Right ventricle myocardium superior (tissue), 1 donor: ENCODE results near the gene ITPKC. TPM values are rescaled to one million over a fixed set of nuclear protein-coding genes. Genes with fewer than 3 reads are reported as not detected.
A peak's percentile ranks its signal among the peaks of the same experiment; 100 is the strongest.
"Not testable (repeated sequence)": the region's sequence is repeated elsewhere in the genome, so short reads cannot be mapped to it uniquely, and the experiment has no call there.

Source experiments
- ATAC-seq: fragments of 200-7000 bp; cut with Tn5 transposase; one replicate; pipeline ENCODE4 v1.9.1; 2020; ENCODE audit warnings: mild to moderate bottlenecking; ENCODE audit not compliant: poor library complexity
- DNase-seq: peaks from one replicate; pipeline ENCODE4 v3.0.0-alpha.2; 2020
- intact Hi-C: fragments of 100-400 bp; cut with DNase I; formaldehyde crosslinking; loops from one replicate; pipeline ENCODE4 v1.11.2; 2022
- total RNA-seq: library from RNA; stranded (reverse); fragmentation: NEBNext Ultra II Directional; extraction: Animal tissue kit (Norgen Biotek cat#: 25700); gene quantifications from one replicate; pipeline ENCODE4 v1.2.1, GENCODE V29; 2021
- donor health status: DM: no; HTN: yes; CAD: no; lungs with severe emphysema.

Gene ITPKC
- total RNA-seq, 1 donor from 2014 or later: 14.7 TPM

- intact Hi-C loops: no loop called here
- ATAC-seq (peak; percentile 76), DNase-seq (no peak)
Measured at GRCh38 chr19:40705950-40706619, 10.8 kb upstream of the ITPKC start.

GRCh38 chr19:40707615-40708014, 9.3 kb upstream of the ITPKC start:
- no peak for ATAC-seq
- intact Hi-C loops: no loop called here
- DNase-seq: no peak

GRCh38 chr19:40709817-40710216, 7.1 kb upstream of the ITPKC start:
- intact Hi-C loops: no loop called here
- DNase-seq: no peak
- no peak for ATAC-seq

- ATAC-seq (no peak), DNase-seq (no peak)
- intact Hi-C loops: no loop called here
Measured at GRCh38 chr19:40713939-40714338, 3.0 kb upstream of the ITPKC start.

- intact Hi-C loops: no loop called here
- DNase-seq (peak; percentile 97), ATAC-seq (peak; percentile 80)
Measured at GRCh38 chr19:40714441-40715299, 2.2 kb upstream of the ITPKC start.

- DNase-seq (peak; percentile 65), ATAC-seq (no peak)
- intact Hi-C loops: no loop called here
Measured at GRCh38 chr19:40716031-40716481, 856 bp upstream of the ITPKC start.

- intact Hi-C loops: no loop called here
- ATAC-seq: no peak
- no peak for DNase-seq
Measured at GRCh38 chr19:40717325-40717879, 490 bp downstream of the ITPKC start.

- ATAC-seq (no peak), DNase-seq (peak; percentile 66)
- intact Hi-C loops: no loop called here
Measured at GRCh38 chr19:40717880-40718773, 1.2 kb downstream of the ITPKC start.

GRCh38 chr19:40718774-40719391, 2.0 kb downstream of the ITPKC start:
- DNase-seq (peak; percentile 72), ATAC-seq (no peak)
- intact Hi-C loops: no loop called here

GRCh38 chr19:40719414-40719894, 2.5 kb downstream of the ITPKC start:
- no peak for ATAC-seq
- intact Hi-C loops: no loop called here

GRCh38 chr19:40721140-40721486, 4.2 kb downstream of the ITPKC start:
- intact Hi-C loops: no loop called here
- DNase-seq: no peak
- ATAC-seq: no peak

More at GRCh38 chr19:40719414-40719894, 2.5 kb downstream of the ITPKC start:
- no peak for DNase-seq

GRCh38 chr19:40721936-40722661, 5.2 kb downstream of the ITPKC start:
- intact Hi-C loops: no loop called here
- DNase-seq (no peak), ATAC-seq (no peak)

GRCh38 chr19:40723661-40724254, 6.8 kb downstream of the ITPKC start:
- intact Hi-C loops: no loop called here
- DNase-seq (no peak), ATAC-seq (no peak)

GRCh38 chr19:40724315-40724714, 7.4 kb downstream of the ITPKC start:
- ATAC-seq (no peak), DNase-seq (no peak)
- intact Hi-C loops: no loop called here

GRCh38 chr19:40724855-40725254, 7.9 kb downstream of the ITPKC start:
- intact Hi-C loops: no loop called here
- DNase-seq (no peak), ATAC-seq (no peak)

- ATAC-seq: no peak
- intact Hi-C loops: no loop called here
- no peak for DNase-seq
Measured at GRCh38 chr19:40726279-40726678, 9.4 kb downstream of the ITPKC start.

- DNase-seq, ATAC-seq, intact Hi-C loops: not testable (repeated sequence)
Measured at GRCh38 chr19:40730065-40730464, 13.2 kb downstream of the ITPKC start.
